Cerebellar cortex (tissue), 1 donor: ENCODE data around the gene RAB11FIP3.
"Not testable (repeated sequence)": the region's sequence is repeated elsewhere in the genome, so short reads cannot be mapped to it uniquely, and the experiment has no call there.

Experiments used
- DNase-seq: peaks from one replicate; pipeline ENCODE4 v3.0.0-alpha.2; 2015; ENCODE audit warnings: low spot score

RAB11FIP3 gene

GRCh38 chr16:392450-393030 lies 32.9 kb upstream of the RAB11FIP3 start:
- no peak for DNase-seq

DNA sequence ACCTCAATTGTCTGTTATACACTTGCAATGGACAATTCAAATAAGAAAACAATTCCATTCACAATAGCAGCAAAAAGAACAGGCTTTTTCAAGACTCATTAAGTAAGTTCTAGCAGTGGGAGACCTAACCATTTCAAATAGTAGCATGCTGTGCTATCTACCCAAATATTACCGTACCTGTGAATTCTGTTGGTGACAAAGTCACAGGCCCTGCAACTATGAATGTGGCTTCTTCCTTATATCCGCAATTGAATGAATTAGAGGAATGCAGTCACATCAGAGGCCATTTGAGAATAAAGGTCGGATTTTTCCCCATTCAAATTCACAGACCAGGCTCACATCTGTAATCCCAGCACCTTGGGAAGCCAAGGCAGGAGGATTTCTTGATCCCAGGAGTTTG lies 29.2 kb upstream of the RAB11FIP3 start:
- no peak for DNase-seq

GRCh38 chr16:396605-397004 lies 28.8 kb upstream of the RAB11FIP3 start:
- DNase-seq: peak; percentile 73

- no peak for DNase-seq
Measured at GRCh38 chr16:397135-397661, 28.3 kb upstream of the RAB11FIP3 start, which contains the start of gene NME4. Gene NME4, plus strand, starts transcription at chr16:397199. Its CDS starts 24 bp downstream, at chr16:397223.

DNA sequence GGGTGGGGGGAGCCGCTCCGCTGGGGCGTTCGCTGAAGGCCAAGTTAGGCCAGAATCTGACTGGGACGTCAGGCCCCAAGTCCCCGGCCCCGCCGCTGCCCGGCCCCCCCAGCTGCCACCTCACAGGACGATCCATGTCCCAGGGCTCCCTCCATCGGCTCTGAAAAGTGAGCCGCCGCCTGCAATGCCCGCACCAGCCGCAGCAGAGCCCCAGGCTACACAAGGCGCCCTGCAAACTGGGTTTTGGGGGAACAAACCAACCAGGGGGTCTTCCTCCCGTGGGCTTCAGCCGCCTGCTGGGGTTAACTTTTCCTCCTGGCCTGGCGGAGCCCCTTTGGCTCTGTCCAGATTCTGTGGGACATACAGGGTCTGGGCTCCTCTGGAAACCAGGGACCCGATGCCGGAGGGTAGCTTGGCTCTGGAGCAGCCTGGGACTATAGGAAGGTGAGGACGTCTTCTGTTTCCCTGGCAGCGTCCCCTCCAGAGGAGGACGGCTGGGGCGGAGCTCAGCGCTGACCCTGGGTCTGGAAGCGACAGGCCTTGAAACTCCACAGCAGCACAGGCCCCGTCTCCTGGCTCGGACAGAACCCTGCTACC lies 27.6 kb upstream of the RAB11FIP3 start:
- peak; percentile 71 for DNase-seq

GRCh38 chr16:398561-399339 lies 26.7 kb upstream of the RAB11FIP3 start:
- no peak for DNase-seq

GRCh38 chr16:399340-400019 lies 26.0 kb upstream of the RAB11FIP3 start:
- no peak for DNase-seq

DNA sequence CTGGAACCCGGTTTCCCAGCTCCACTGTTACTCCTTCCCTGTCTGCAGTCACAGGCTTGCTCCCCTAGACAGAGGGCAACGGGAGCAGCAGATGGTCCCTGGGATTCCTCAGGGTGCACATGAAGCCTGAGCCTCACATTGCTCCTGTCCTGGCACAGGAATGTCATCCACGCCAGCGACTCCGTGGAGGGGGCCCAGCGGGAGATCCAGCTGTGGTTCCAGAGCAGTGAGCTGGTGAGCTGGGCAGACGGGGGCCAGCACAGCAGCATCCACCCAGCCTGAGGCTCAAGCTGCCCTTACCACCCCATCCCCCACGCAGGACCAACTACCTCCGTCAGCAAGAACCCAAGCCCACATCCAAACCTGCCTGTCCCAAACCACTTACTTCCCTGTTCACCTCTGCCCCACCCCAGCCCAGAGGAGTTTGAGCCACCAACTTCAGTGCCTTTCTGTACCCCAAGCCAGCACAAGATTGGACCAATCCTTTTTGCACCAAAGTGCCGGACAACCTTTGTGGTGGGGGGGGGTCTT lies 25.3 kb upstream of the RAB11FIP3 start:
- DNase-seq: no peak

GRCh38 chr16:401468-402348 lies 23.7 kb upstream of the RAB11FIP3 start, which contains the start of gene DECR2:
Gene DECR2, plus strand, starts transcription at chr16:401885. Its CDS starts 79 bp downstream, at chr16:401964.
- DNase-seq: peak; percentile 90

GRCh38 chr16:404971-405486 lies 20.4 kb upstream of the RAB11FIP3 start:
- no peak for DNase-seq

- no peak for DNase-seq
Measured at GRCh38 chr16:405548-406506, 19.6 kb upstream of the RAB11FIP3 start.

DNA sequence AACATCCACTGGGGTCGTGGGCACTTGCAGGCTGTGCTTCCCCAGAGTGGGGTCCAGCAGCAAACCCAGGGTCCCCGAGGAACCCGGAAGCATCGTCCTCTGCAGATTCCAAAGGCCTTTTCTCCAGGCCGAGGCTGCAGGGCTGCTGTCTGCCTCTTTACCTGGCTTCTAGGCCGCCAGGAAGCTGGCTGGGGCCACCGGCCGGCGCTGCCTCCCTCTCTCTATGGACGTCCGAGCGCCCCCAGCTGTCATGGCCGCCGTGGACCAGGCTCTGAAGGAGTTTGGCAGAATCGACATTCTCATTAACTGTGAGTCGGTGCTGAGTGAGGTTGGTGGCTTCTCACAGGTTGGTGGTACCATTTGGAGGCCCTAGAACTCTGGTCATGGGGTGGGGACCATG lies 18.2 kb upstream of the RAB11FIP3 start:
- no peak for DNase-seq

- DNase-seq: no peak
Measured at GRCh38 chr16:410516-411178, 14.8 kb upstream of the RAB11FIP3 start.

GRCh38 chr16:411576-412265 lies 13.7 kb upstream of the RAB11FIP3 start:
- DNase-seq: no peak

GRCh38 chr16:414395-415169 lies 10.9 kb upstream of the RAB11FIP3 start:
- no peak for DNase-seq

DNA sequence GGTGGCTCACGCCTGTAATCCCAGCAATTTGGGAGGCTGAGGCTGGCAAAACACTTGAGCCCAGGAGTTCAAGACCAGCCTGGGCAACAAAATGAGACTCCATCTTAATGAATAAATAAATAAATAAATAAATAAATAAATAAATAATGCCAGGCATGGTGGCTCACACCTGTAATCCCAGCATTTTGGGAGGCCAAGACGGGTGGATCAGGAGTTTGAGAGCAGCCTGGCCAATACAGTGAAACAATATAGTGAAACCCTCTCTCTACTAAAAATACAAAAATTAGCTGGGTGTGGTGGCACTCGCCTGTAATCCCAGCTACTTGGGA lies 10.3 kb upstream of the RAB11FIP3 start:
- not testable (repeated sequence) for DNase-seq

DNA sequence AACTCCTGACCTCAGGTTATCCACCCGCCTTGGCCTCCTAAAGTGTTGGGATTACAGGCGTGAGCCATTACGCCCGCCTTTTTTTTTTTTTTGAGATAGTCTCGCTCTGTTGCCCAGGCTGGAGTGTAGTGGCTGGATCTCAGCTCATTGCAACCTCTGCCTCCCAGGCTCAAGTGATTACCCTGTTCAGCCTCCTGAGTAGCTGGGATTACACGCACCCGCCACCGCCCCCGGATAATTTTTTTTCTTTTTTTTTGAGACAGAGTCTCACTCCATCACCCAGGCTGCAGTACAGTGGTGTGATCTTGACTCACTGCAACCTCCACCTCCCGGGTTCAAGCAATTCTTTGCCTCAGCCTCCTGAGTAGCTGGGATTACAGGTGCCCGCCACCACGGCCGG lies 3.3 kb upstream of the RAB11FIP3 start:
- DNase-seq: not testable (repeated sequence)
